CD1c-positive myeloid dendritic cell (primary cell): ENCODE measurements around the gene PAM.
"Not testable (repeated sequence)": the region's sequence is repeated elsewhere in the genome, so short reads cannot be mapped to it uniquely, and the experiment has no call there.

Experiments used
- DNase-seq: peaks from one replicate; pipeline ENCODE4 v3.0.0-alpha.2; 2016; ENCODE audit errors: extremely low spot score

PAM gene

DNA sequence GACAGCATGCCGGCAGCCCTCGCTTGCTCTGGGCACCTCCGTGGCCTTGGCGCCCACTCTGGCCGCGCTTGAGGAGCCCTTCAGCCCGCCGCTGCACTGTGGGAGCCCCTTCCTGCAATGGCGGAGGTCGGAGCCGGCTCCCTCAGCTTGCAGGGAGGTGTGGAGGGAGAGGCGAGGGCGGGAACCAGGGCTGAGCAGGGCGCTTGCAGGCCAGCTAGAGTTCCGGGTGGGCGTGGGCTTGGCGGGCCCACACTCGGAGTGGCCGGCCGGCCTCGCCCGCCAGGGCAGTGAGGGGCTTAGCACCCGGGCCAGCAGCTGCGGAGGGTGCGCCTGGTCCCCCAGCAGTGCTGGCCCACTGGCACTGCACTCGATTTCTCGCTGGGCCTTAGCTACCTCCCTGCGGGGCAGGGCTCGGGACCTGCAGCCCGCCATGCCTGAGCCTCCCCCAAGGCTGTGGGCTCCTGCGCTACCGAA lies 3.2 kb upstream of the PAM start:
- DNase-seq, result not testable (repeated sequence)

DNA sequence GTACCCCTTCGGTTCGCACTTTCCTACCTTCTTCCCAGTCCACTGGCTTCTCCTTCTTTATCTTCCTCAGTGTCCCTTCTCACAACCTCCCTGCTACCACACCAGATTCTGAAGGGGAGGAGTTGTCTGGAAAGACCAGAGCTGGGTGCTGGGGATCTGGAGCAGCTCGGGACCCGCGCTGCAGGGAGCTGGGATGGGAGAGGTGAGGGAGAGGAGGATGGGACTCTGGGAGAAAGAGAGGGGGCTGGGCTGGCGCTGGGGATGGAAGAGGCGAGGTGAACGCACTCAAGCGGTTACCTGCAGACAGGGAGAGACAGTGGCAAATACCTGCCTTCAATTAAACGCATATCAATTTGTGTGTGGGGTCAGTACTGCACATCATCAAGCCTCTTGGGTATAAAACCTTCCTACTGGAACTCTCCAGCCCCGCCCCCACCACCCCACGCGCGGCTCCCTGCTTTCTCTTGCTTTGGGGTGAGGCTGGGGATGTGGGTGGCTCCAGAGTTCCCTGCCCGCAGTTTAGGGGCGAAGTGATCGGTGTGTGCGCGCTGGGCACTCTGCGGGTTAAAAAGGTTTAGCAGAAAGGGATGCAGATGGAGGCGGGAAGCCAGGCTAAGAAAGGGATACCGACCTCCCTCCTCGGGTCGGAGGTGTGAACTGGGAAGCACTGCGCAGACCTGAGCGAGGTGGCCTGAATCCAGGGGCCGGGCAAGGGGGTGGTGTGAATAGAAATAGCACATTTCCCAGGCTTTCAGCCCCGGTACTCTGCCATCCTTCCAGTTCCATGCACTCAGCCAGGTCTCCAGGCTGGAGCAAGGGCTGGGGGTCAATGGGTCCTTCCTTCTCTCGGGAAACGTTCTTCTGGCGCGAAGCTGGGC lies 977 bp upstream of the PAM start:
- DNase-seq, result no peak

DNA sequence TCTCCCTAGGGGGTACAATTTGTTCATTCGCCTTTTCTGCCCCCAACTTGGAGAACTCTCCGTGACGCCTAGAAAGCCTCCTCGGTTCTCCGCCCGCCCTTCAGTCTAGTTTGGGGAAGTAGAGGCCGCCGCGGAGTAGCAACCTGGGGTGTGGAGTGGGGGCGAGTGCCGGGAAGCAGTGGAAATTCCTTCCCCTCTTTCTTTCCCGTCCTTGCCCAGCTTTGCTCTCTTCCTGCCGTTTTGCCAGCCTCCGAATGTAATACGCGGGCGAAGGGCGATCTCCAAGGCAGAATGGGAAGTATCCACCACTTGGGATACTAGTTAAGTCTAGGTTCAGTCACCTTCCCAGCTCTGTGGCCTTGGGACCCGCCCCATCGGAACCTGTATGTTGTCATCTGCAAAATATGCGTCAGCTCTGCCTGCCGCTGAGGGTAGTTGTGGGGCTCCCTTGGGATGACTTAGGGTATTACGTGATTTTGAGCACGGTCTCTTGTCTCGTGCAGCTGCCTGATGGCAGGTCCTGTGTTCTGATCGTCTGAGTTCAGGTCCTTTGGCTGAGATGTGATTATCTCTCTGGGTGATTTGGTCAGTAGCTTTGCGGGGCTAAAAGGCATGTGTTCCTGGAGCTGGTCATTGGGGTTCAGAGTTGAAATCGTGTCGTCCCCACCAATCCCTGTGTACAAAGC lies 724 bp downstream of the PAM start:
- peak; percentile 59 for DNase-seq

DNA sequence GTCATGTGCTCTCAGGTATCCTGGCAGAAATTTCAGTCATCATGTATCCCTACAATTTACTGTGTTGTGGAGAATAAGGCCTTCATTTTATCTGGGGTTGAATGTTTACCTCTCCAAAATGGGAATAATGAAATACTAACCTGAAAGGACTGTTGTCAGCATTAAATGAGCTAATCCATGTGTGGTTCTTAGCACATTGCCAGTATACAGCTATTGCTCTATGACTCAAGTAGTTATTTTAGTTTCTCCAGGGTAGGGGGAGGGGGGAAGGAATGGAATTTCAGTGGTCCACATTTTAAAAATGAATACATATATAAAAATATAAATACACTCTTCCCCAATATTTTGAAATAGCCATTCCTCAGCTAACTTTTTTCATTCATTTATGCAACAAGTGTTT lies 3.5 kb downstream of the PAM start:
- DNase-seq, result no peak

DNA sequence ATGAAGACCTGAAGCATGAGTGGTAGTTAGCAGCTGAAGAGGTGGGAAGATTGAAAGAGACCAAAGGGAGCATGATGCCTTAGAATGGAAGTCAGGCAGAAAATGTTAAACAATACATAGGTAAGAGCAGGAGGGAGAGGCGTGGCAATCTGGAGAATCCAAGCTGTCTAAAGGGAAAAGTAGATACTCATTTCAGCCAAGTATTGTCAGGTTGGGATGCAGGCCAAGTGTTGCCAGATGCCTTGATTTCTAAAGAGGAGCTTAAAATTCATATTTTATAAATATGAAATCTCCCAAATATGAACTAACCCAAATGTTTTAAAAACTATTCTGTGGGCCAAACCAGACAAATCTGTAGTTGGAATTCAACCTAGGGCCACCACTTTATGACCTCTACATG lies 4.2 kb downstream of the PAM start:
- DNase-seq, result no peak

DNA sequence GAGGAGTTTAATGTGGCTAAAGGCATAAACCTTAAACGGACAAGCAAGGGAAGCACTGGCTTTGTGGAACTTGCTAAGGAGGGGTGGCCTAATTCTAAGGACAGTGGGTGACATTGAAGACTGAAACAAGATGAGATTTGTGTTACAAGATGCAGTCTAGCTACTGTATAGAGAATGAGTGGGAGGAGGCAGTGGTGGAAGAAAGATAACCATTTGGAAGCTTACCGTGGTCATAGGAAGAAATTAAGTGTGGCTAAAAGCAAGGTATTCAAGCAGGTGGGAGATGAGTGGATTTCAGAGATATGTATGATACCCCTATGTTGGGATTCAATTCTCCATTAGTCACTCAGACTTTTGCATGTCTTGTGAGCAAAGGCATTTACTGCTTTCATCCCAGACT lies 4.6 kb downstream of the PAM start:
- no peak for DNase-seq

DNA sequence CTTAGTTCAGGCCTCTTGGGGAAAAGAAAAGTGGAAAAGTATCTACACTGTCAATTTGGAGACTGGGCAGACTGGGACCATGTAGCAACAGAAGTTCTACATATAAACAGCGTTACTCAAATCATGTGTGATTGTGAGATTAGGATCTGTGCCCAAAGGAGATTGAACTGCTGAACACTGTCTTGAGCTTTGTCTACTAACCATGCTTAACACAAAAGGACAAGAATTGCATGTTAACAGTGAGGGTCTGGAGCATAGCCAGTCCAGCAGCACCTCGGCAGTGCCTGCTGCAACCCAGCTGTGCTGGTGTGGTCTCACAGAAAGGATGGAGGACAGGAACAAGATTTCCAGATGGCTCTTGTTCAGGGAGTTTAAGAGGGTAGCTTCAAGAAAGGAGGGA lies 5.7 kb downstream of the PAM start:
- DNase-seq, result no peak

DNA sequence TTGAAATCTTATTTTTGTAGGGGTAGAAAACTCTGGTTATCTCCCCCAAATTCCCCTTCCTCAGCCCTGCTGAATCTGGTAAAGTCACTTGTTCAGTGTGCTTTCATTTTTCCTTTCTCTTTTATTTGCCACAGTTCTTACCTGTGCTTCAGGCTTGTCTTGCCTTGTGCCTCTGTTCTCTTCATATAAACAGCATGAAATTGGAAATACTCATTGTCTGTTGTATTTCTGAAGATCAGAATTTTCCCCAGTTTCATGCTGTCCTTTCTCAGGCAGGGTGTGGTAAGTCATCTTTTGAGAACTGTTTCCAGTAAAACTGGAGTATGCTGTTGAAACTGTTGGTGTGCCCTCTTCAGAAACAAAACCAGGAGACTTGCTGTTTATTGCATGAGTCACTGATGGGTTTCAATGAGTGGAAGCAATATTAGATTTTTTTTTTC lies 7.0 kb downstream of the PAM start:
- no peak for DNase-seq

DNA sequence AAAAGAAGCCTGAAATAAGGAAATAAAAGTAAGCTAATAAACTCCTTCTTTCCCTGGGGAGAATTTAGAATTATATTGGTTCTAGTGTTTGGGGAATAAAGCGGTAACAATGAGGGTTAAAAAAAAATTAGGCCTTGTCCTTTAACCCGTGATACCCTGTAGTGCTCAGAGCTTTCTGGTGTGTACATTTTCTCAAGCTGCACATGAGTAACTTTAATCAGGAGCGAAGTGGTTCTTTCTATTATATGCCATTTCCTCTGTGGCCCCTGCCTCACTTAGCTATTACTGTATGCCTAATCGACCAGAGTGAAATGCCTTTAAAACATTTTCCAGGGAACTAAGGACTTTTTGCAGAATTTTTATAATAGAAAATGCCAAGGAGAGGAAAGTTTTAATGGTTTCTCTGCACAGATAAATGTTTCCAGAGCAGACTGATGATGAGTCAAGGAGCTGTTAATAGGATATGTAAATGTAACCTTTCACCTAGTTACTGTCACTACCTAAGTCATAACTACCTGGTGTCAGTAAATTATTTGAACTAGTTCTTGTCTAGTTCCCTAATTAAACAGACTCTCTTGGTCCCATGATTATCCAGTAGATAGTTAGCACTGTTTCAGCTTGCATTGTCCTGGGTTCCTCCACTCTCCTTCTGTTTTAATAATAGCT lies 7.6 kb downstream of the PAM start:
- DNase-seq, result no peak

DNA sequence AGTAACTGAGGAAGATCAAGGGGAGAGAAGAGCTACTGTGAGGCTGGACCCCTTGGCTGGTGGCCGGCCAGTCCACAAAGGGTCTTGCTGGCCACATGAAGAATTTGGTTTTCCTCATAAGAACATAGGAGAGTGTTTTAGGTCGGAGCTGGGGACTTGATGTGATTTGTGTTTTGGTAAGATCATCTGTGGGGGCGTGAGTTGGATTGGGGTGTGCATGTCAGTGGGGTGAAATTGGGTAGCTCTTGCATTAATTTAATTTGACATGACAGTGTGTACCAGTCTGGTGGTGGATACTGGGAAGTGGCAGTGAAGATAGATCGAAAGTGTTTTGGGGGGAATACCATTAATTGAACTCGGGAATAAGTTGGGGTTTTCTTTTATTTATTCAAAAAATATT lies 8.6 kb downstream of the PAM start:
- DNase-seq, result no peak

DNA sequence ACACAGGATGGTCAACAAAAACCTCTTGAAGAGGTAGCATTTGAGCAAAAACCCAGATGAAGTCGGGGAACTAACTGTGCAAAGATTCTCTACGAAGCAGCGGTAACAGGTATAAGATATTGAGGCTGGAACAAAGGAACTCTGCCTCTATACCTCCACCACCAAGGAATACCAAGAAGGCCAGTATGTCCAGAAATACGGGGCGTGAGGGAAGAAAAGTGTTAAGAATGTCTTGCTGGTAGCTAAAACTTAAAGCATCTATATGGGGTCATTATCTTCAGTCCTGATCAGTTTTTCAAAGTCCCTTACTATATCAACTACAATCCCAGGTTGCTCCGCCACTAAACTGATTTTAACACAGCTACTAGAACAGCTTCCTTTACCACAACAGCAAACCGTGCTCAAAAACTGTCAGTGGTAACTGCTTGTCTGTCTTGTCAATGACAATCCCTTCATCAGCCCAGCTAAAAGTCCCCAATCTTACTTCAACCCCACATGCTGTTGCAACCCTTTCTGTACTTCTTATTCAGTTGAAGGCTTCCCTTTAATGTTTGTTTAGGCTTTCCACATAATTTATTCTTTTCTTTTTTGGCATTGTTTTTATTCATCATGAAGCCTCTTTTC lies 9.4 kb downstream of the PAM start:
- no peak for DNase-seq

DNA sequence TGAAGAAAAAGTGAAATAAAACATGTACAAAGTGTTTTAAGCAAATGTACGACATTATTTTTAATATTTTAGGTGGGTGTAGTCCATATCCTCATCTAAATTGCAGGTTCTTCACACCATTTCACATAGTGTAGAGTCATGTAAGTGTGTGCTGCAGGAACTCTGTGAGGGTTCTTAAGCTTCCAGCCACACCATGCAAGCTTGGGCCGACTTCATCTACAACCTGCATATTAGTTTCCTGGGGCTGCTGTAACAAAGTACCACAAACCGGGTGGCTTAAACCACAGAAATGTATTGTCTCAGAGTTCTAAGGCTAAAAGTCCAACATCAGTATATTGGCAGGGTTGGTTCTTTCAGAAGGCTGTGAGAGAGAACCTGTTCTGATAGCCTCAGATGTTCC lies 10.2 kb downstream of the PAM start:
- DNase-seq, result no peak

DNA sequence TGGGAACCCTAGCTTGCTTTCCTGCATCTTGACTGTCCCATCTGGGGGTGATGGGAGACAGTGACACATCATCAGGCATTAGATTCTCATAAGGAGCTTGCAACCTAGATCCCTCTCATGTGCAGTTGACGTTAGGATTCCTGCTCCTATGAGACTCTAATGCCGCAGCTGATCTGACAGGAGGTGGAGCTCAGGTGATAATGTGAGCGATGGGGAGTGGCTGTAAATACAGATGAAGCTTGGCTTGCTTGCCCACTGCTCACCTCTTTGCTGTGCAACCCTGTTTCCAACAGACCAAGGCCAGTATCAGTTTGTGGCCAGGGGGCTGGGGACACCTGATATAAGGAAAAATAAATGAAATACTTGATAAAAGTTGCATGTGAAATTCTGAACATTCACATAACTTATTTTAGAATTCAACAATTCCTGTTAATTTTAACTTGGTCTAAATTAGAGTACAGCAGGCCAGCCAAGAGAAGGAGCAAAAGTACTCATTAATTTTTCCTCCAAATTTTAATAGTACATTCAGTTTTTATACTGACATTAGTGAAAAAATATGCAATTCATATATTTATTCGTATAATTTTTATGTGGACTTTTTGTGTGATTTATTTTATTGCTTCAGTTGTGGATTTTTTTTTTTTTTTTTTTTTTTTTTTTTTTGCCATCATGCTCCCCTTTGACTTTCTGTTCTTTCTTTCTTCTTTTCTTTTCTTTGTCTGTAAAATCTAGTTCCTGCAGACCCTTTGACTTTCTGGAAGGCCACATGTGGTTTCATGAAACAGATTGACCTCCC lies 11.4 kb downstream of the PAM start:
- DNase-seq, result no peak

DNA sequence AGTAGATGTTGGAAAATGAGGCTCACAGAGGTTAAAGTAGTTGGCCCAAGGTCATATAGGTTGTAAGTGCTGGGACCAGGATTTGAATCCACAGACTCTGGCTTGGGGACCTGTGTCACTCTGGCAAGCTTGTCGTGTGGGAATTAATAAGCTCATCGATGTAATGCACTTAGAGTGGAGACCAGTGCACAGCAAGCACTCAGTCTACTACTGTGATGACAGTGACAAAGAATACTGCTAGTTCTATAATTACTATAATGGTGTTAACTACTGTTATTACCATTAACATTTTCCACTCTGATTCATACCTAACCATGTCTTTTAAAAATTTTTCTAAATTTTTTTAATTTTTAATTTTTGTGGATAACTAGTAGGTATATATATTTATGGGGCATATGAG lies 12.8 kb downstream of the PAM start:
- DNase-seq, result no peak

DNA sequence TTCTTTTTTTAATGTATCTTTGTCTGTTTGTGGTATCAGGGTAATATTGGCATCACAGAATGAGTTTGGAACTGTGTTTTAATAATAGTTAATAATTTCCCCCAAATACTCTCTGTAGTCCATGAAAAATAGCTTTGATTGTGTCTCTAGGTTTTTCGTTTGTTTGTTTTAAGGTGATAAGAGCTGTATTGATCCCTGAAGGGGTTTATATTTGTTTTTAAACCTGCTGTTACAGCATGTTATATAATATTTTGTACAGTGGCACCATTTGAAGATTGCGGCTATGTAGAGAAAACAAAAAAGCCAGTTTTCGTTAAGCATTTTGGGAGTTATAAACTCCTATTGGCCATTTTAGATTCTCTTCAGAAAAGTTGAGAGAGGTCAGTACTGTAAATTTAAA lies 15.7 kb downstream of the PAM start:
- DNase-seq, result no peak

DNA sequence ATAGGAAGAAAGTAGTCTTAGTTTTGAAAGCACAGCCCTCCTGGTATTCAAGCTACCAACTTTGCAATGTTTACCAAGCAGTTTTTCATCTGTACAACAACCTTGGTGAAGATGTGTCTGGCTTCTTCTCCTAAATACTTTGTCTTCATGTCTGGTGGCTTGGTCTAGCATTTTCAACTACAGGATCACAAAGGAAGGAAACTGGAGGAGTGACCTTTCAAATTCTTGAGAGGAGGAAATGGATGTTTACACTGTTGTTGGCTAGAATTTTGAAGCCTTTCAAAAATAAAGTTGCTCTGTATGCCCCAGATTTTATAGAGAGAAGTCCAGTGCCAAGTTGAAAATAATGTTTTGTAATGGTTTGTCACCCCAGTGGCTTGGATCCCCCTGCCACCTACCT lies 16.3 kb downstream of the PAM start:
- no peak for DNase-seq

DNA sequence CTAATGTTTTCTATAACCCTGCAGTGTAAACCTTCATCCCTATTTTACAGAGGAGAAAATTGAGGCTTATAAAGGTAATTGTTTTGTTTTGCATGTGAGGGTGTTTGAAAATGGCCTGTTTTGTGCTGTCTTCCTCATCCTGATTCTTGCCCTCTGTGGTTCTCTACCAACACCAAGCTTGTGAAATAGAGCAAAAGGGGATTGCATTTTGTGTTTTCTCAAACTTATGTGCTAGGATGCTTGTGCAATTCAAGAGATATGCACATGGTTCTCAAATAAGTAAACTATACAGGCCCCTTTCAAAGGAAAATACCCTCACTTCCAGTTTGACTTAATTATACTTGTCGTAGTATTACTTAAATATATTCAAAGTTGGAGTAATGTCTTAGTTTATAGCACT lies 17.2 kb downstream of the PAM start:
- DNase-seq, result no peak

DNA sequence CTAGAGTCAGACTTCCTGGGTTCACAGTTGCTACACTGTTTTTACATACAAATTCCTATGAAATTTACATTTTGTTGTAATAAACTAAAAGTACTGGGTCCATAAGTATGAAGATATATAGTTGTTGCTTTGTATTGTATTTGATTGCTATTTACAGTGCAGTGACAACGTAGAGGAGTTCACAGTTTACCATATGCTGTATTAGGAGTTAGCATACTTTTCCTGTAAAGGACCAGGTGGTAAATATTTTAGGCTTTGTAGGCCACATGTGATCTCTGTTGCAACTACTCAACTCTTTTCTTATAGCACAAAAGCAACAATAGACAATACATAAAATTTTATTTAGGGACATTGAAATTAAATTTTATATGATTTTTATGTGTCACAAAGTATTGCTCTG lies 18.0 kb downstream of the PAM start:
- DNase-seq, result no peak

DNA sequence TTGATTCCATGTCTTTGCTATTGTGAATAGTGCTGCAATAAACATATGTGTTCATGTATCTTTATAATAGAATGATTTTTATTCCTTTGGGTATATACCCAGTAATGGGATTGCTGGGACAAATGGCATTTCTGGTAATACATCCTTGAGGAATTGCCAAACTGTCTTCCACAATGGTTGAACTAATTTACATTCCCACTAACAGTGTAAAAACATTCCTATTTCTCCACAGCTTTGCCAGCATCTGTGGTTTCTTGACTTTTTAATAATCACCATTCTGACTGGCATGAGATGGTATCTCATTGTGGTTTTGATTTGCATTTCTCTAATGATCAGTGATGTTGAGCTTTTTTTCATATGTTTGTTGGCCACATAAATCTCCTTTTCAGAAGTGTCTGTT lies 20.7 kb downstream of the PAM start:
- DNase-seq, result not testable (repeated sequence)

DNA sequence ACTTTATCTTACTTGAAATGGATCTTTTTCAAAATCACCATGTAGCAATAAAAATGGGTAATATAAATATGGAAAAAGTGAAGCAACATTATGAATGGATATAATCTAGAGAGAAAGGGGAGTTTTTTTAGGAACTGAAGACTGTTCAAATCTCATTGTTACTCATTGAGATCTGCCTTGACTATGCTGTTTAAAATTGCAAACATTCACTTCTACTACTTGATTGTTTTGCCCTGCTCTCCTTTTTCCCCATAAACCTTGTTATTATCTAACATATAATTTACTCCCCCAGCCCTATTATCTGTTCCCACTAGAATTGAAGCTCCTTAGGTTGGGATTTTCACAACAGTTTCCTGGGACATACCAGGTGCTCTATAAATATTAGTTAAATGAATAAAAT lies 22.0 kb downstream of the PAM start:
- no peak for DNase-seq

DNA sequence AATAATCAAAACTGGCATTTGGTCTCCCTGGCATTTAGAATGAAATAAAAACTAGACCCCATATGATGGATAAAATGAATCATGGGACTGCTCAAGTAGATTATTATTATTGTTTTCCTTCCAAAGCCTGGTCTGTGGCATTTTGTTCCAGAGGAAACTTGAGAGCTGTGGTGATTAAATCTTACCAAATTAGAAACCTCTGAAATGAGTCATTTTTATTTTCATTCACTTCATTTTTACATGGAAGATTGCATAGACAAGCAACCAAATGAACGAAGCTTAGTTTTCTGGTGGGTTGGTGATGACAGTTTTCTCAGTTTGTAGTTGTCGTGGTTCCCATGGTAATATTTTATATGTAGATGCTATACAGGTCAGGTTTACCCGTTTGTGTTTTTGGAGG lies 23.4 kb downstream of the PAM start:
- no peak for DNase-seq
